ENCODE data around the gene FAM163B. TPM values are rescaled to one million over a fixed set of nuclear protein-coding genes. Genes with fewer than 3 reads are reported as not detected.

Gene FAM163B
- total RNA-seq, 2 donors from 2014 or later: 1.2 TPM; not detected in 1

GRCh38 chr9:133614678-133615077, 5.5 kb upstream of the FAM163B start:
- H3K27me3 ChIP-seq: peaks cover 3% of the 10 kb centered on the region
- H3K9me3 ChIP-seq: no peaks in the 10 kb centered on the region
- no peaks in the 10 kb centered on the region for H3K4me1 ChIP-seq
- H3K36me3 ChIP-seq: no peaks in the 10 kb centered on the region
- no peak overlapping the region for H3K4me3 ChIP-seq
- H3K9ac ChIP-seq (ENCODE audit: low read depth in 2 of 2, low read length in 2 of 2): no peak overlapping the region
- no peak for TF ChIP-seq CTCF (IDR thresholded peaks at IDR 0.05)
- no peak overlapping the region for H3K27ac ChIP-seq
- DNase-seq: no peak
- intact Hi-C loops (cut with DNase I): no loop called here

DNA sequence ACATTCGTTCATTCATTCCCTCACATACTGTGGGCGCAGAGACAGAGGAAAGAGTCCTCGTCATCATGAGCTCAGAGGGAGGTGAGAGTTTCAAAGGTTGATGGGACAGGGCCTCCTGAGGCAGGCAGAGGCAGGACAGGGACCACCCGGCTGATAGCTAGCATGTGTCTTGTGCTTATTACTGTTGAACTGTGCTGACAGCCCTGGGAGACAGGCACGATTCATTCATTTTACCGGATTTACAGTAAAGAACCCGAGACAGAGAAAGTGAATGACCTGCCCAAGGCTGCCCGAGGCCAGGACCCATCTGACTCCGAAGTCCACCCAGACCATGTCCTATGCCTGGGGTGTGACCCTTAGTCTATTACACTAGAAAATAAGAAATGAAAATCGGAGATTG, 4.9 kb upstream of the FAM163B start:
- Histone ChIP-seq H3K4me3 (no peak overlapping the region), H3K27me3 (peaks cover 7% of the 10 kb centered on the region), H3K9me3 (no peaks in the 10 kb centered on the region), H3K27ac (no peak overlapping the region), H3K36me3 (no peaks in the 10 kb centered on the region), H3K9ac (ENCODE audit: low read depth in 2 of 2, low read length in 2 of 2) (no peak overlapping the region), H3K4me1 (no peaks in the 10 kb centered on the region)
- TF ChIP-seq CTCF (IDR thresholded peaks at IDR 0.05): no peak
- intact Hi-C loops (cut with DNase I): no loop called here
- no peak for DNase-seq

GRCh38 chr9:133613432-133613831, 4.2 kb upstream of the FAM163B start:
- Histone ChIP-seq H3K27ac (no peak overlapping the region), H3K36me3 (no peaks in the 10 kb centered on the region), H3K9me3 (no peaks in the 10 kb centered on the region), H3K4me3 (no peak overlapping the region), H3K9ac (ENCODE audit: low read depth in 2 of 2, low read length in 2 of 2) (no peak overlapping the region), H3K4me1 (no peaks in the 10 kb centered on the region), H3K27me3 (peaks cover 11% of the 10 kb centered on the region)
- no peak for TF ChIP-seq CTCF (IDR thresholded peaks at IDR 0.05)
- intact Hi-C loops (cut with DNase I): no loop called here
- DNase-seq: no peak

DNA sequence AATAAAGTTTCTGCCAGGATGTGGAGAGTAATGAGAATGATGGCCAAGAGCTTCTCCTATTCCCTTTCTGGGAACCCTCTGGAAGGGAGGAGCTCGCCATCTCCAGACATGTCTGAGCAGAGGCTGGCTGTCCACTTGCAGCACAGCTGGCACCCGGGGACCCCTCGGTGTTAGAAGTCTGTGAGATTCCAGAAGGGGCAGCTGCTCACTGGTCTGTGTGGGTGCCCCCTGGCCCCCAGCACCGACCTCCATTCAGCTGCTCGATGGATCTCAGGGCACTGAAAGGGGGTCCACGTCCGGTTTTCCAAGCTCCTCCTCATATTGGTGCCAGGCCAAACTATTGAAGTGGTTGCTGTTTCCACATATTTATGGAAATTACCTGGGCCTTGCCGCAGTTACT, 3.6 kb upstream of the FAM163B start:
- H3K36me3 ChIP-seq: no peaks in the 10 kb centered on the region
- H3K27ac ChIP-seq: no peak overlapping the region
- DNase-seq: no peak
- no peak for TF ChIP-seq CTCF (IDR thresholded peaks at IDR 0.05)
- H3K9me3 ChIP-seq: no peaks in the 10 kb centered on the region
- intact Hi-C loops (cut with DNase I): no loop called here
- no peaks in the 10 kb centered on the region for H3K4me1 ChIP-seq
- no peak overlapping the region for H3K4me3 ChIP-seq
- peaks cover 11% of the 10 kb centered on the region for H3K27me3 ChIP-seq
- H3K9ac ChIP-seq (ENCODE audit: low read depth in 2 of 2, low read length in 2 of 2): no peak overlapping the region

- no peaks in the 10 kb centered on the region for H3K36me3 ChIP-seq
- no peak overlapping the region for H3K9ac ChIP-seq (ENCODE audit: low read depth in 2 of 2, low read length in 2 of 2)
- DNase-seq: no peak
- no peak for TF ChIP-seq CTCF (IDR thresholded peaks at IDR 0.05)
- no peak overlapping the region for H3K27ac ChIP-seq
- H3K9me3 ChIP-seq: no peaks in the 10 kb centered on the region
- no peaks in the 10 kb centered on the region for H3K4me1 ChIP-seq
- intact Hi-C loops (cut with DNase I): no loop called here
- peaks cover 11% of the 10 kb centered on the region for H3K27me3 ChIP-seq
- H3K4me3 ChIP-seq: no peak overlapping the region
Measured at GRCh38 chr9:133612051-133612450, 2.9 kb upstream of the FAM163B start.

DNA sequence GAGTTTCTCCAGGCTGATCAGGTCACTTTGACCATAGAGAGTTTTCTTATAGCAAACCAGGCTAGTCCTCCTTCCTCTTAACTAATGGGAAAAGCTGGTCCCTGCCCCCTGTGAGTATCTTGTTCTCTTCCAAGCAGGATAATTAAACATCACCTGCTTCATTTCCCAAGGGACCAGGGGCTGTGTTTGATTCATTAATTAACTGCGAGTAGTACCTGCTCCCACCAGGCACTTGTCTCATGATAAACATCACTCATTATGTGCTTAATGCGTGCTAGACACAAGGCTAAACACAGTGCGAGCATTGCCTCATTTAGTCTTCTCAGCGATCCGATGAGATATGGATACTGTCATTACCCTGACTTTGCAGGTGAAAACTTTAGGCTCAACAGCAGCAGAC, 1.7 kb upstream of the FAM163B start:
- H3K27me3 ChIP-seq: peaks cover 11% of the 10 kb centered on the region
- intact Hi-C loops (cut with DNase I): no loop called here
- no peak overlapping the region for H3K4me3 ChIP-seq
- H3K36me3 ChIP-seq: no peaks in the 10 kb centered on the region
- H3K4me1 ChIP-seq: no peaks in the 10 kb centered on the region
- H3K9ac ChIP-seq (ENCODE audit: low read depth in 2 of 2, low read length in 2 of 2): no peak overlapping the region
- H3K27ac ChIP-seq: no peak overlapping the region
- H3K9me3 ChIP-seq: no peaks in the 10 kb centered on the region
- no peak for DNase-seq
- no peak for TF ChIP-seq CTCF (IDR thresholded peaks at IDR 0.05)
